Adrenal gland (tissue), 5 donors: ENCODE data around the gene VAMP2.

Source experiments
- POLR2A ChIP-seq, 2 donors: fragments of 450-650 bp; IDR thresholded peaks; one replicate each; pipeline ENCODE4 v1.6.1; 2017; ENCODE audit warnings: antibody characterized with exemption in 2 of 2, mild to moderate bottlenecking in 2 of 2, moderate library complexity in 1 of 2
- TF ChIP-seq, protein P1 (sequence below), 6 experiments: fragments of 450-650 bp in 4 of 6; fragments of 200-600 bp in 2 of 6; sonication (generic) in 1 of 6; IDR thresholded peaks; 1 replicate in 5 of 6; 2 replicates in 1 of 6; pipeline versions ENCODE4 v1.5.1 to v1.8.0; 2016 to 2021; ENCODE audit warnings: antibody characterized with exemption in 6 of 6, mild to moderate bottlenecking in 2 of 6, moderate library complexity in 1 of 6
- donor health status: DM: no; HTN: no; CAD: no.

GRCh38 chr17:8187517-8188262 lies 24.9 kb upstream of the VAMP2 start:
- TF ChIP-seq, protein P1, sequence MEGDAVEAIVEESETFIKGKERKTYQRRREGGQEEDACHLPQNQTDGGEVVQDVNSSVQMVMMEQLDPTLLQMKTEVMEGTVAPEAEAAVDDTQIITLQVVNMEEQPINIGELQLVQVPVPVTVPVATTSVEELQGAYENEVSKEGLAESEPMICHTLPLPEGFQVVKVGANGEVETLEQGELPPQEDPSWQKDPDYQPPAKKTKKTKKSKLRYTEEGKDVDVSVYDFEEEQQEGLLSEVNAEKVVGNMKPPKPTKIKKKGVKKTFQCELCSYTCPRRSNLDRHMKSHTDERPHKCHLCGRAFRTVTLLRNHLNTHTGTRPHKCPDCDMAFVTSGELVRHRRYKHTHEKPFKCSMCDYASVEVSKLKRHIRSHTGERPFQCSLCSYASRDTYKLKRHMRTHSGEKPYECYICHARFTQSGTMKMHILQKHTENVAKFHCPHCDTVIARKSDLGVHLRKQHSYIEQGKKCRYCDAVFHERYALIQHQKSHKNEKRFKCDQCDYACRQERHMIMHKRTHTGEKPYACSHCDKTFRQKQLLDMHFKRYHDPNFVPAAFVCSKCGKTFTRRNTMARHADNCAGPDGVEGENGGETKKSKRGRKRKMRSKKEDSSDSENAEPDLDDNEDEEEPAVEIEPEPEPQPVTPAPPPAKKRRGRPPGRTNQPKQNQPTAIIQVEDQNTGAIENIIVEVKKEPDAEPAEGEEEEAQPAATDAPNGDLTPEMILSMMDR (IDR thresholded peaks at IDR 0.05) = no peak
- TF ChIP-seq POLR2A (IDR thresholded peaks at IDR 0.05) = peak; percentile 60 to 70
